Kidney glomerular epithelial cell (primary cell): ENCODE data around the gene SRD5A3.
"Not testable (repeated sequence)": the region's sequence is repeated elsewhere in the genome, so short reads cannot be mapped to it uniquely, and the experiment has no call there.

Source experiments
- DNase-seq: peaks from one replicate; lab custom pipeline; 2025; lab: John Stamatoyannopoulos, UW

Gene SRD5A3

GRCh38 chr4:55346851-55347255 lies 811 bp downstream of the SRD5A3 start:
- no peak for DNase-seq

- DNase-seq: no peak
These were observed 1.7 kb downstream of the SRD5A3 start for GRCh38 chr4:55347610-55348228.

GRCh38 chr4:55348466-55348865 lies 2.4 kb downstream of the SRD5A3 start:
- DNase-seq: no peak

- DNase-seq: not testable (repeated sequence)
These were observed 4.8 kb downstream of the SRD5A3 start for GRCh38 chr4:55350870-55351269.

GRCh38 chr4:55351824-55352223 lies 5.8 kb downstream of the SRD5A3 start:
- DNase-seq: no peak

GRCh38 chr4:55352726-55353125 lies 6.7 kb downstream of the SRD5A3 start:
- no peak for DNase-seq

- DNase-seq: not testable (repeated sequence)
These were observed 7.2 kb downstream of the SRD5A3 start for GRCh38 chr4:55353228-55353747.

- DNase-seq: no peak
These were observed 8.6 kb downstream of the SRD5A3 start for GRCh38 chr4:55354648-55355047.

GRCh38 chr4:55355555-55355954 lies 9.5 kb downstream of the SRD5A3 start:
- no peak for DNase-seq

GRCh38 chr4:55356991-55357461 lies 11.0 kb downstream of the SRD5A3 start:
- peak; percentile 33 for DNase-seq

- DNase-seq: no peak
These were observed 12.2 kb downstream of the SRD5A3 start for GRCh38 chr4:55358246-55358645.

- peak; percentile 55 for DNase-seq
These were observed 12.6 kb downstream of the SRD5A3 start for GRCh38 chr4:55358668-55359067.

- no peak for DNase-seq
These were observed 13.4 kb downstream of the SRD5A3 start for GRCh38 chr4:55359397-55359916.

- not testable (repeated sequence) for DNase-seq
These were observed 16.9 kb downstream of the SRD5A3 start for GRCh38 chr4:55362938-55363337.

GRCh38 chr4:55363691-55364351 lies 17.8 kb downstream of the SRD5A3 start:
- peak; percentile 10 for DNase-seq

- no peak for DNase-seq
These were observed 18.8 kb downstream of the SRD5A3 start for GRCh38 chr4:55364691-55365344.

- no peak for DNase-seq
These were observed 19.3 kb downstream of the SRD5A3 start for GRCh38 chr4:55365345-55365728.

- DNase-seq: no peak
These were observed 20.6 kb downstream of the SRD5A3 start for GRCh38 chr4:55366621-55367020.

- DNase-seq: no peak
These were observed 21.2 kb downstream of the SRD5A3 start for GRCh38 chr4:55367084-55367722.

GRCh38 chr4:55369968-55370367 lies 23.9 kb downstream of the SRD5A3 start:
- DNase-seq: no peak

GRCh38 chr4:55372259-55372658 lies 26.2 kb downstream of the SRD5A3 start:
- no peak for DNase-seq

- DNase-seq: no peak
These were observed 27.4 kb downstream of the SRD5A3 start for GRCh38 chr4:55373461-55373860.
